Karpas-422 (cell line): Measurements from ENCODE around the gene PMVK. TPM values are rescaled to one million over a fixed set of nuclear protein-coding genes. Genes with fewer than 3 reads are reported as not detected.

ENCODE experiments used
- DNase-seq: peaks from one replicate; pipeline ENCODE4 v3.0.0-alpha.2; 2015
- H2AFZ ChIP-seq: fragments of 200-600 bp; sonication (generic); 2 replicates; pipeline ENCODE4 v1.6.1; 2014; ENCODE audit warnings: antibody characterized with exemption, low read length, mixed read lengths
- H3K27ac ChIP-seq: fragments of 200-600 bp; sonication (generic); 2 replicates; pipeline ENCODE4 v1.5.1; 2014; ENCODE audit warnings: mild to moderate bottlenecking, low read length, moderate library complexity
- H3K27me3 ChIP-seq: fragments of 200-600 bp; sonication (generic); 2 replicates; pipeline ENCODE4 v1.6.1; 2014; ENCODE audit warnings: low read length, mixed read lengths
- H3K36me3 ChIP-seq: fragments of 200-600 bp; sonication (generic); 2 replicates; pipeline ENCODE4 v1.6.1; 2014; ENCODE audit warnings: low read length, mixed read lengths; ENCODE audit not compliant: insufficient read depth
- H3K4me1 ChIP-seq: fragments of 200-600 bp; sonication (generic); 2 replicates; pipeline ENCODE4 v1.6.1; 2014; ENCODE audit warnings: mild to moderate bottlenecking, low read length, mixed read lengths
- H3K4me2 ChIP-seq: fragments of 200-600 bp; sonication (generic); 2 replicates; pipeline ENCODE4 v1.6.1; 2014; ENCODE audit warnings: low read length, low read depth, mild to moderate bottlenecking; ENCODE audit not compliant: poor library complexity, severe bottlenecking
- H3K4me3 ChIP-seq: fragments of 200-600 bp; sonication (generic); 2 replicates; pipeline ENCODE4 v1.5.1; 2014; ENCODE audit warnings: mild to moderate bottlenecking, antibody characterized with exemption, low read length, mixed read lengths
- H3K79me2 ChIP-seq: fragments of 200-600 bp; sonication (generic); 2 replicates; pipeline ENCODE4 v1.6.1; 2014; ENCODE audit warnings: mild to moderate bottlenecking, low read length, mixed read lengths
- H3K9ac ChIP-seq: fragments of 200-600 bp; sonication (generic); 2 replicates; pipeline ENCODE4 v1.6.0; 2014; ENCODE audit warnings: low read length
- H3K9me2 ChIP-seq: fragments of 200-600 bp; sonication (generic), shearing (Covaris generic); replicated peaks from 2 replicates; pipeline ENCODE4 v1.6.0; 2014; ENCODE audit warnings: mild to moderate bottlenecking, low read length, moderate library complexity; ENCODE audit not compliant: insufficient read depth
- H3K9me3 ChIP-seq: fragments of 300-700, 200-600 bp; sonication (generic); 2 replicates; pipeline ENCODE4 v1.6.1; 2014; ENCODE audit warnings: low read length, mixed read lengths
- H4K20me1 ChIP-seq: fragments of 200-600 bp; sonication (generic); 2 replicates; pipeline ENCODE4 v1.6.1; 2014; ENCODE audit warnings: mild to moderate bottlenecking, antibody characterized with exemption, low read length, low read depth; ENCODE audit not compliant: insufficient read depth
- small RNA-seq: library from RNA; depleted of rRNA; stranded (forward); fragments of <200 nt; gene quantifications from one replicate; pipeline ENCODE3, GENCODE V24; 2014
- total RNA-seq: library from RNA; depleted of rRNA; stranded (reverse); fragments of >200 nt; shearing (Covaris generic); gene quantifications from 2 replicates; pipeline ENCODE4 v1.2.3, GENCODE V29; 2014; ENCODE audit warnings: low replicate concordance; rRNA removed

PMVK gene
- total RNA-seq, 1 experiment from 2014 or later: 11.1 TPM

DNA sequence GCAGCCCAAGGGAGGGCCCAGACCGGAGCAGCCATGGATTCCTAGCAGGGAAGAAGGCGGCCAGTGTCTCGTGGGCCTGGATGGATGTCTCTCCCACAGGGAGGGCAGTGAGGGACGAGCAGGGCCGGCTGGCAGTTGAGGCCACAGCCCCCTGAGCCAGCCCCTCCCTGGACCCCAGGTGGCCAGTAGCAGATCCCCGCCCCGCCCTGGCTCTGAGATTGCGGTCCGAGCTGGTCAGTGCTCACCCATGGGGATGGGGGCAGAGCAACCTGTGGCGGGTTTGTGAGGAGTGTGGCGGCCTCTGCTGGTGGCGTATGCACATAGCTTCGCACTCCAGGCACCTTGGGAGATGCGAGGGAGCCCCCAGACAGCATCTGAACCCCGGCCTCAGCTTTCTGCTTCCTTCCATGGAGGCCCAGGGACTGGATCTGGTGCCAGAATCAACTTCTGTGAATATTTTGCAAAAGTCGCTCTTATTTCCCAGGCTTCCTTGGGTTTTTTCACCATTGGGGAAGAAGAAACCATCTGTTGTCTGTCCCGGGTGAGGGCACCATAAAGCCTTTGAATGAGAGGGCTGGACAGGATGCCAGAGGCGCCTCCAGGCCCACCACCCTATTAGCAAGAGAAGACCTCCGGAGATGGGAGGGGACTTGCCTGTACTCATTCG lies 58.0 kb downstream of the PMVK start:
- Histone ChIP-seq H3K4me3 (no peak overlapping the region), H3K27ac (no peak overlapping the region), H3K36me3 (no peaks in the 10 kb centered on the region), H4K20me1 (no peaks in the 10 kb centered on the region), H3K4me1 (peaks cover 11% of the 10 kb centered on the region), H2AFZ (no peak overlapping the region), H3K27me3 (no peaks in the 10 kb centered on the region), H3K9ac (no peak overlapping the region), H3K9me3 (no peaks in the 10 kb centered on the region), H3K4me2 (peak overlapping the region; percentile 21), H3K79me2 (no peaks in the 10 kb centered on the region), H3K9me2 (no peaks in the 10 kb centered on the region)
- DNase-seq: peak; percentile 88

- no peaks in the 10 kb centered on the region for H3K36me3 ChIP-seq
- H3K4me3 ChIP-seq: no peak overlapping the region
- peaks cover 11% of the 10 kb centered on the region for H3K4me1 ChIP-seq
- DNase-seq: no peak
- H3K27ac ChIP-seq: no peak overlapping the region
- H2AFZ ChIP-seq: no peak overlapping the region
- no peak overlapping the region for H3K9ac ChIP-seq
- H3K27me3 ChIP-seq: no peaks in the 10 kb centered on the region
- no peaks in the 10 kb centered on the region for H3K79me2 ChIP-seq
- H3K4me2 ChIP-seq: no peak overlapping the region
- no peaks in the 10 kb centered on the region for H3K9me3 ChIP-seq
- H3K9me2 ChIP-seq: no peaks in the 10 kb centered on the region
- no peaks in the 10 kb centered on the region for H4K20me1 ChIP-seq
Observed at GRCh38 chr1:154877370-154877974, 59.0 kb downstream of the PMVK start.

GRCh38 chr1:154876842-154877369 lies 59.6 kb downstream of the PMVK start:
- H3K9me2 ChIP-seq: no peaks in the 10 kb centered on the region
- no peak overlapping the region for H3K4me2 ChIP-seq
- no peaks in the 10 kb centered on the region for H3K9me3 ChIP-seq
- no peak overlapping the region for H3K4me3 ChIP-seq
- peaks cover 11% of the 10 kb centered on the region for H3K4me1 ChIP-seq
- no peaks in the 10 kb centered on the region for H4K20me1 ChIP-seq
- no peak overlapping the region for H3K27ac ChIP-seq
- no peaks in the 10 kb centered on the region for H3K36me3 ChIP-seq
- DNase-seq: peak; percentile 49
- H3K79me2 ChIP-seq: no peaks in the 10 kb centered on the region
- no peaks in the 10 kb centered on the region for H3K27me3 ChIP-seq
- no peak overlapping the region for H2AFZ ChIP-seq
- H3K9ac ChIP-seq: no peak overlapping the region

Small RNA genes within 50 kb of the gene (small RNA-seq; reads per million reads assigned to genes)
- gene MIR4258: not detected
- not detected for gene RF00017

Other genes starting within 250 kb of the PMVK start
- 50.0 and 68.2 TPM in 2 replicates for gene KCNN3, start 66.4 kb downstream of the PMVK start, total RNA-seq
- gene PBXIP1, start 19.4 kb upstream of the PMVK start, total RNA-seq: 26.1 and 55.8 TPM in 2 replicates
- gene PYGO2, start 25.1 kb upstream of the PMVK start, total RNA-seq: 37.3 and 44.4 TPM in 2 replicates
- 27.8 and 35.3 TPM in 2 replicates for gene SHC1, start 34.0 kb upstream of the PMVK start, total RNA-seq
- 110 and 225 TPM in 2 replicates for gene CKS1B, start 38.0 kb upstream of the PMVK start, total RNA-seq
- 48.7 and 57.3 TPM in 2 replicates for gene FLAD1, start 46.6 kb upstream of the PMVK start, total RNA-seq
- 2.6 TPM in 1 of 2 replicates, not detected in the other for gene LENEP, start 56.9 kb upstream of the PMVK start, total RNA-seq
- gene ZBTB7B, start 66.1 kb upstream of the PMVK start, total RNA-seq: 17.1 and 31.0 TPM in 2 replicates
- gene DCST2, start 97.1 kb upstream of the PMVK start, total RNA-seq: 1.3 and 3.5 TPM in 2 replicates
- not detected in 2 replicates for gene DCST1, start 97.1 kb upstream of the PMVK start, total RNA-seq
- gene ADAM15, start 114.6 kb upstream of the PMVK start, total RNA-seq: 33.6 and 50.0 TPM in 2 replicates
- gene EFNA4, start 127.0 kb upstream of the PMVK start, total RNA-seq: 10.4 and 14.5 TPM in 2 replicates
- gene EFNA3, start 142.1 kb upstream of the PMVK start, total RNA-seq: 12.2 and 15.7 TPM in 2 replicates
- not detected in 2 replicates for gene EFNA1, start 191.2 kb upstream of the PMVK start, total RNA-seq
- 47.8 and 56.5 TPM in 2 replicates for gene SLC50A1, start 199.1 kb upstream of the PMVK start, total RNA-seq
- gene DPM3, start 203.8 kb upstream of the PMVK start, total RNA-seq: 22.2 and 33.2 TPM in 2 replicates
- 237 and 400 TPM in 2 replicates for gene KRTCAP2, start 236.6 kb upstream of the PMVK start, total RNA-seq
- gene TRIM46, start 237.1 kb upstream of the PMVK start, total RNA-seq: 5.1 and 19.2 TPM in 2 replicates